Left lung (tissue), 14 donors: Measurements from ENCODE around the gene CSAG1. TPM values are rescaled to one million over a fixed set of nuclear protein-coding genes. Genes with fewer than 3 reads are reported as not detected.
"Not testable (repeated sequence)": the region's sequence is repeated elsewhere in the genome, so short reads cannot be mapped to it uniquely, and the experiment has no call there.

ENCODE experiments used
- ATAC-seq: fragments of 200-7000 bp; cut with Tn5 transposase; one replicate; pipeline ENCODE4 v1.9.1; 2020; ENCODE audit warnings: moderate library complexity
- DNase-seq, 4 donors: peaks; one replicate each; pipeline ENCODE4 v3.0.0-alpha.2; 2013 to 2020
- H3K27ac ChIP-seq, 2 donors: fragments of 200-600 bp; sonication (generic) in 1 of 2; one replicate each; pipeline versions ENCODE4 v1.5.0 to v1.8.0; 2020 to 2021
- H3K27me3 ChIP-seq, 2 donors: fragments of 200-600 bp; sonication (generic) in 1 of 2; one replicate each; pipeline versions ENCODE4 v1.5.0 to v1.8.0; 2020 to 2021
- H3K36me3 ChIP-seq, 2 donors: fragments of 200-600 bp; sonication (generic) in 1 of 2; one replicate each; pipeline versions ENCODE4 v1.5.0 to v1.8.0; 2020 to 2021
- H3K4me1 ChIP-seq, 2 donors: fragments of 200-600 bp; one replicate each; pipeline ENCODE4 v1.8.0; 2021
- H3K4me3 ChIP-seq, 2 donors: fragments of 200-600 bp; sonication (generic) in 1 of 2; one replicate each; pipeline versions ENCODE4 v1.5.0 to v1.8.0; 2020 to 2021; ENCODE audit warnings: mild to moderate bottlenecking in 1 of 2
- H3K9me3 ChIP-seq, 2 donors: fragments of 200-600 bp; sonication (generic) in 1 of 2; one replicate each; pipeline versions ENCODE4 v1.5.0 to v1.8.0; 2020 to 2021
- CTCF ChIP-seq, 2 donors: fragments of 200-600 bp; sonication (generic) in 1 of 2; IDR thresholded peaks; one replicate each; pipeline versions ENCODE4 v1.5.0 to v1.8.0; 2021; ENCODE audit warnings: antibody characterized with exemption in 2 of 2
- intact Hi-C, 2 donors: fragments of 100-400 bp; cut with DNase I; formaldehyde crosslinking; loops; one replicate each; pipeline versions ENCODE4 v1.11.2 to v1.14.2; 2022
- long read RNA-seq, 12 donors: library from polyadenylated mRNA in 2 of 12; unstranded in 2 of 12; transcript quantifications; one replicate each; pipeline ENCODE4 v2.0.0 and lab custom pipeline, GENCODE V29; 2019 to 2026
- polyA plus RNA-seq, 6 donors: library from polyadenylated mRNA; unstranded; fragments of 120-200 nt; gene quantifications; one replicate each; pipeline ENCODE4 v1.2.1, GENCODE V29; 2013; ENCODE audit not compliant: insufficient read length in 6 of 6
- total RNA-seq, 2 donors: library from RNA; stranded (reverse); fragmentation: NEBNext Ultra II Directional; extraction: Animal tissue kit (Norgen Biotek cat#: 25700); gene quantifications; one replicate each; pipeline ENCODE4 v1.2.1, GENCODE V29; 2021
- donor health status: DM: no; HTN: yes; CAD: no.
- donor health status: DM: no; HTN: no; CAD: no.

Gene CSAG1
- total RNA-seq (not detected), polyA plus RNA-seq (not detected)
- long read RNA-seq, donor 1, result 0 reads
- long read RNA-seq, donor 2, result 0 reads
- long read RNA-seq, donor 3, result 0 reads
- long read RNA-seq, donor 4, result 0 reads
- long read RNA-seq, donor 5, result 0 reads
- long read RNA-seq, donor 6, result 0 reads
- long read RNA-seq, donor 7, result 0 reads
- long read RNA-seq, donor 8, result 0 reads
- long read RNA-seq, donor 9, result 0 reads
- long read RNA-seq, donor 10, result 0 reads
- long read RNA-seq, donor 11, result 0 reads
- long read RNA-seq, donor 12, result 0 reads

GRCh38 chrX:152733261-152733975 lies at the start of gene CSAG1, which contains the start of gene MAGEA12:
Gene CSAG1, minus strand, starts transcription at chrX:152733721. Its CDS starts 1,261 bp downstream, at chrX:152732460.
Gene MAGEA12, plus strand, starts transcription at chrX:152733757. Its CDS starts 2,405 bp downstream, at chrX:152736162.
- intact Hi-C loops, result no loop called here
- Histone ChIP-seq H3K4me1 (no peaks in the 10 kb centered on the region), H3K9me3 (no peaks in the 10 kb centered on the region), H3K27me3 (no peaks in the 10 kb centered on the region), H3K36me3 (no peaks in the 10 kb centered on the region), H3K27ac (no peak within 1 kb of the TSS), H3K4me3 (no peak within 1 kb of the TSS)
- no peak for TF ChIP-seq CTCF (IDR thresholded peaks at IDR 0.05)
- no peak for DNase-seq
- no peak for ATAC-seq

GRCh38 chrX:152769549-152770289 lies 36.2 kb upstream of the CSAG1 start, which contains the start of gene MAGEA6:
Gene MAGEA6, minus strand, starts transcription at chrX:152769689. Its CDS starts 2,039 bp downstream, at chrX:152767650.
- H3K27me3 ChIP-seq, intact Hi-C loops, H3K4me1 ChIP-seq, H3K9me3 ChIP-seq, H3K27ac ChIP-seq, DNase-seq, H3K4me3 ChIP-seq, H3K36me3 ChIP-seq, ATAC-seq: not testable (repeated sequence)

GRCh38 chrX:152766562-152766961 lies 33.0 kb upstream of the CSAG1 start:
- H3K4me1 ChIP-seq, H3K27me3 ChIP-seq, H3K9me3 ChIP-seq, intact Hi-C loops, DNase-seq, ATAC-seq, H3K27ac ChIP-seq, H3K36me3 ChIP-seq, H3K4me3 ChIP-seq: not testable (repeated sequence)

GRCh38 chrX:152761582-152761981 lies 28.1 kb upstream of the CSAG1 start:
- intact Hi-C loops, H3K4me1 ChIP-seq, H3K4me3 ChIP-seq, DNase-seq, H3K36me3 ChIP-seq, H3K27me3 ChIP-seq, H3K27ac ChIP-seq, H3K9me3 ChIP-seq, ATAC-seq: not testable (repeated sequence)

- H3K9me3 ChIP-seq, H3K4me3 ChIP-seq, ATAC-seq, intact Hi-C loops, H3K27ac ChIP-seq, H3K36me3 ChIP-seq, DNase-seq, H3K4me1 ChIP-seq, H3K27me3 ChIP-seq: not testable (repeated sequence)
Observed at GRCh38 chrX:152759544-152759943, 26.0 kb upstream of the CSAG1 start.

- H3K4me1 ChIP-seq, H3K27ac ChIP-seq, H3K27me3 ChIP-seq, DNase-seq, H3K4me3 ChIP-seq, ATAC-seq, H3K36me3 ChIP-seq, intact Hi-C loops, H3K9me3 ChIP-seq: not testable (repeated sequence)
Observed at GRCh38 chrX:152758918-152759317, 25.4 kb upstream of the CSAG1 start, which contains the start of gene CSAG3. Gene CSAG3, plus strand, starts transcription at chrX:152759218.

- intact Hi-C loops, result not testable (repeated sequence)
Observed at GRCh38 chrX:152754871-152755270, 21.4 kb upstream of the CSAG1 start.

GRCh38 chrX:152753686-152754650 lies 20.4 kb upstream of the CSAG1 start, which contains the start of gene MAGEA2:
Gene MAGEA2, minus strand, starts transcription at chrX:152753842. Its CDS starts 2,479 bp downstream, at chrX:152751363.
- H3K4me1 ChIP-seq, DNase-seq, H3K4me3 ChIP-seq, H3K27ac ChIP-seq, intact Hi-C loops, ATAC-seq, H3K9me3 ChIP-seq, H3K27me3 ChIP-seq, H3K36me3 ChIP-seq: not testable (repeated sequence)

More at GRCh38 chrX:152754871-152755270, 21.4 kb upstream of the CSAG1 start:
- not testable (repeated sequence) for DNase-seq, H3K27ac ChIP-seq, ATAC-seq, H3K4me3 ChIP-seq, H3K27me3 ChIP-seq, H3K4me1 ChIP-seq, H3K9me3 ChIP-seq, H3K36me3 ChIP-seq
